ENCODE data around the gene FATE1. TPM values are rescaled to one million over a fixed set of nuclear protein-coding genes. Genes with fewer than 3 reads are reported as not detected.

FATE1 gene
- total RNA-seq, 1 donor from 2014 or later: not detected

- DNase-seq: no peak
Measured at GRCh38 chrX:151704041-151704663, 11.7 kb upstream of the FATE1 start.

DNA sequence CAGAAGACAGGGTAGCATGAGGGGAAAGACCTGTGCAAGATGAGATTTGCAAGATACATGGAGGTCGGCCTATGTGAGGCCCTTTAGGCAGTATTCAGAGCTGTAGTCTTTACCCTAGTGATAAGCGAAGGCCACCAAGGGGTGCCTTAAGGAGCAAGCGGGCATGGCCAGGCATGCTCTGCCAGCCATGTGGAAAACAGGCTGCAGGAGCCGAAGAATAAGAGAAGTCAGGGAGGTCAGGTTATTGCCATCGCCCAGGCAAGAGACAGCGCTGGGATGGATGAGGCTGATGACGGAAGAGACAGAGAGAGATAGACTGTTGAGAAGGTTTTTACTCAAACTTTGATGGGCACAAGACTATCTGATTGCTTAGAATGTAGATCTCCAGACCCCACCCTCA is 7.0 kb upstream of the FATE1 start:
- no peak for DNase-seq

DNA sequence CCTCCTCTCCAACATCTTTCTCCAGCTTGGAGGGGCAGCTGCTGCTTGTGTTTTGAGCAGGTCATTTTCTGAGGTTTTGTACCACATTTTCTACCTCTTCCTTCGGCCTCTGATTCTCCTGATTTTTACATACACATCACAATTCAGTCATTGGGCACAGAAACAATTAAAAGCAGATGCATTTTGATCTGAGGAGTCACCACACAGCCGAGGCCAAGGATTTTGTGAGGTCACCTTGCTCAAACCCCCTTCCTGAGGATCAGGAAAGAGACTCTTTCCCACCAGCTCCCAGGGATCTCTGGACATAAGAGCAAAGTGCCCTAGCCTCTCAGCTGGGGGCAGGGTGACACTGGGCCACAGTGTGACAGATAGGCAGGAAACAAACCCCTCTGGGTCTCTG is 5.4 kb upstream of the FATE1 start:
- no peak for DNase-seq

DNA sequence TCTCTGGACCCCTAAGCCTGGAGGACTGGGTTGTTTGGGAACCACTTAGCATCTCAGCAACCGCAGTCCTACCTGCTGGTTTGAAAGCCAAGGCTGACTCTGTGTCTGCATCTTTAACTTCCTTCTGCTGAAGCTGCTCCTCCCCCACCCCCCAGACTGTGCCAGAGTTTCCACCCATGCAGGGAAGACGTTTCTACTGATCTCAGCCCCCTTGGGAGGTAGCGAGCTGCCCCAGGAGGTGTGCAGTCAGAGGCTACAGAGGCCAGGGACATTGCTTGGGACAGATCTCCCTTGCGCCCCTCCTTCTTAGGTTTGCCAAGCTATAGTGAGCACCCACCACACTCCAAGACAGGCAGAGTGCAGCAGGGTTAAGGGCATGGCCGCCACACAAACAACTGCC is 4.7 kb upstream of the FATE1 start:
- DNase-seq: no peak

GRCh38 chrX:151711787-151712186 is 4.0 kb upstream of the FATE1 start:
- no peak for DNase-seq

GRCh38 chrX:151712253-151712652 is 3.6 kb upstream of the FATE1 start:
- DNase-seq: no peak

DNA sequence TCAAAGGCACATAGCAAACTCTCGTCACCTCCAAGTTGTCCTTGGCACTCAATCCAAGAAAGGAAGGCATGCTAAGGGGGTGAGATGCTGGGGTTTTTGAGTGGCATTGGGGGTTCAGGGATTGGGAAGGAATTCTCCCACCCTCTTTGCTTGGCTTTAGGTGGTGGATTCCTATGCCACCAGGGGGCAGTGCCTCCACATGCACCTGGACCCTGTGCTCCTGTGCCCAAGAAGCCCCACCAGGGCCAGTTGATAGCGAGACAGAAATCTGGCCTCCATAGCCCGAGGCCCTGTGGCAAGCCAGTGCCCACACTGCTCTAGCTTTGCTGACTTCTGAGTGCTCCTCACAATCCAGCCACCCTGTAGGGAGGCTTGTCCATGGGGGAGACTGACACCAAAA is 2.0 kb upstream of the FATE1 start:
- DNase-seq: no peak

DNA sequence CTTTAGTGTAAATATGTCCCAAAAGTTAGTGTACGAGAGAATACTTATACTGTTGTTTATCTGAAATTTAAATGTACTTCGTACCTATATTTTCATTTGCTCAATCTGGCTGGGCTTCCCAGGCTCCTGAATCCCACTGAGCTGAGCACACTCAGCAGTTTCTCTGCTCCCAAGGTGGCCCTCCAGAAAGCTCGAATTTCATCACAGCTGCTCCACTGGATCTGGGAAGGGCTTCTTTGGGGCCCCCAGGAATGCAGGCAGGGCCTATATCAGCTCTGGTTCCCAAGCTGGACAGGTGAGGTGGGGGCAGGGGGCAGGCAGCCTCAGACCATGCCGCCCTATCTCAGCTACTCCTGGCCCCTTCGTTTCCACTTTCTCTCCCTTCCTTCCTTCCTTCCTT is 1.5 kb upstream of the FATE1 start:
- DNase-seq: no peak

DNA sequence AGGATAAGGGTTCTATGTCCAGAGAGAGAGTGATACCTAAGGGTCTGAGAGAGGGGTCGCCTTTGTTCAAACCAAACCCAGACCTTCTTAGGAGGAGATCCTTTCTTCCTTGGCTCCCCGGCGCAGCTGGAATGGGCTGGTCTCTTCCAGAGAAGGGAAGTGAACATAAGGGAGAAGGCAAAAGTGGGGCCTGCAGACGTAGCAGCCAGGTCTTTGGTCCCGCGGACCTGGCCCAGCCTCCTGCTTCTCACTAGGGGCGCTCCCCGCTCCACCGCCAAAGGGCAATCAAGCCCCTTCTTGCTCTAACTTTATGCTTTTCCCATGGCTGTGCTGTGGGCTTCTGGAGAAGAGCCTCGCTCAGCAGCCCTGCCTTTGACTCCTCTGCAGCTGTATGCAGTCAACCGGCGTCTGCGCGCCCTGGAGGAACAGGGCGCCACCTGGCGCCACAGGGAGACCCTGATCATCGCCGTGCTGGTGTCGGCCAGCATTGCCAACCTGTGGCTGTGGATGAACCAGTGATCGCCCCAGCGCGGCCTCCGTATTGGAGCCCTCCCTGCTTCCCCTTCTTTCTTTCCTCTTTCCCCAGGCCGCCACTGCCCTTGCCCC is 6.5 kb downstream of the FATE1 start:
- DNase-seq: no peak

DNA sequence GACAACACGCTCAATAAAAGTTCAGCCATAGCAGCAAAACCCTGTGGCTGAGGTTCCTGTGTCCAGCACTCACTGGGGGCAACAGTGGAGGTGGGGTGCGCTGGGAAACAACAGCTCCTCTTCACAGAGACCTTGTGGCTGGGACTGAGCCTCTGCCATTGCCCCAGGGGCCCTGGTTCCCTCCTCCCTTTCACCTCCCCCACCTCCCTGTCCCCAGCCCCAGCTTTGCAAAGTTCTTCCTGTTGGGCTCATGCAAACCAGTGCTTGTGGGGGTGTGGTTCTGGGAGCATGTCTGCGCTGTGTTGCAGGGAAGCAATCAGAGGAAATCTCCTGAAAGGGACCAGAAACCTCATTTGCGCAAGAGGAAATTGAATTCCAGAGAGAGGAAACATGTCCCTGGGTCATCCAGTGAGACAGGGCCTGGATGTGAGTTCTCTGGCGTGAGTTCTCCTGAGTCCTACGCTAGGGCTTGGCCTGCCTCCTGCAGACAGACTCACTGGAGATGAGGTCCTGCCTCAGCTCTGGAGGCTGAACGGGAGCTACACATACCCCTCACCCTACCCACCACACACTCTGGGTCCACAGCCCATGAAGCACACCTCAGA is 7.4 kb downstream of the FATE1 start:
- no peak for DNase-seq

DNA sequence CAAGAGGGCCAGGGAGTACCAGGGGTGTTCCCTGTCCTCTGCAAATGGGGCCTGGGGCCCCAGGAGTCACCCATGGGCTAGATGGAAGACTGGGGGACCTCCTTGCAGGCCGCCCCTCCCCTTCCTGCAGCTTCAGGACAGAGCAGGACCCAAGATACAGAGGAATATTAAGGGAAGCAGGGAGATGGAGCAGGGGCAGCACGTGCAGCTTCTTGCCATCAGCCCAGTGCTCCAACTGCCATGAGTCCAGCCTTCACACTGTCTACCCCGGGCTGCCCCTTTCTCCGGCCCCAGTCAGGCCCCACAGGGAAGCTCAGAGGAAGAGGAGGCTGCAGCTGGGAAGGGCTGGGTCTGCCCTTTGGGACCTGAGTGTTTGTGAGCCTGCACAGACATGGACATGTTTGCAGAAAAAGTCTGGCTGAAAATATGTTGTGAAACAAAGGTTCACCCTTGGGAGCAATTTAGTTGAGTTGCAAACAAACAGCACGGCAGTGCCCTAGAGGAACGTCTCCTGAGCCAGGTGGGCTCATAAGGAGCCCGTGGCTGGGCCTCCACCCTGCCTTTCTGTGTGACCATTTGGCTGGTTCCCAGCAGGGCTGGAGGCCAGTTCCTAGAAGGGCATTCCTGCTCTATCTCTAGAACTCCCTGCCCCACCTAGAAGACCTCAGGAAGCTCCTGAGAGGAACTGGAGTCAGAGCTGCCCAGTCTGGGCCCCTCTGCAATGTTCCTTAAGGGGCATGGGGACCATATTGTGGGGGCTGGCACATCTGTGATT is 8.9 kb downstream of the FATE1 start:
- no peak for DNase-seq

DNA sequence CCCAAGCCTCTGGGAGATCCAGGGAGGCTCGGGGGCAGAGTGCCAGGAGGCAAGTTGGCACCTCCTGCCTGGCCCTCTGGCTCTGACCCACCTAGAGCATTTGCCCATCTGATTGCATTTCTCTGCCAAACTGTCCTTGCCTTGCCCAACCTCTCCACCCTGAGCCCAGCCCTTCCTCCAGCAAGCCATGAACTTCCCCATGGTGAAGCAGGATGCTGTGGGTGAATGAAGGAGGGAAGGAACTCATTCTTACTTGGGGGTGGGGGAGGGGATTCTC is 9.4 kb downstream of the FATE1 start:
- DNase-seq: no peak

- no peak for DNase-seq
Measured at GRCh38 chrX:151726751-151727150, 10.9 kb downstream of the FATE1 start.

DNA sequence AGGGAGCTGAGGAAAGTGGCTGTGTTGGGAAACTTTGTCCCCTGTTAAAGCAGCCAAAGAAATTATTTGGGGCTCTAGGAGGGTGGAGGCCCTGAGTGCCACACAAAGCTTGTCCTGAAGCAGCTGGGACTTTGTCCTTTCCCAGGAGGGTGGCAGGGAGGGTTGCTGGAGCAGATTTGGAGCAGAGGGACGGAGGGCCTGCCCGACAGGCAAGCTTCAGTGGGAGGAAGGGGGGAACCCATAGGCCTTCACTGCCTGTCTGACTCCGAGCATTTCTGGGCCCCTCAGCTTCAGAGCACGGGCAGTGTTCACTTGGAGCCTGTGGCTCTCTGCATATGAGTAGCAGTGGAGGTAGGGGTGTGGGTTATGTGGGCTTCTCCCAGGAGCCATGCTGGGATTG is 11.5 kb downstream of the FATE1 start:
- DNase-seq: no peak

GRCh38 chrX:151729056-151729725 is 13.4 kb downstream of the FATE1 start:
- no peak for DNase-seq

DNA sequence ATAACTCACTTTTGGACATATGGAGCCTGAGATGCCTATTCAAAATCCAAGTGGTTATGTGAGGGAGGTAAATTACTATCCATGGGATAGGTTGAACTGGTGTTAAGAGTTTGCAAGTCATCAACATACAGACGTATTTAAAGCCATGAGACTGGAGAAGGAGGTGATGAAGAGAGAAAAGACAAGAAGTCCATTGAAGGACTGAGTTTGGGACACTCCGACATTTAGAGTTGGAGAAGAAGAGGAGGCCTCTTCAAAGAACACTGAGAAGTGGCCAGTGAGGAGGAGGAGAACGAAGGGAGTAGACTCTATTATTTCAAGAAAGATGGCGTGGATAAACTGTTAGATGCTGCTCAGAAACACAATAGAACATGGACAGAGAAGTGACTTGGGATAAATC is 18.6 kb downstream of the FATE1 start, which contains the start of gene CNGA2:
CNGA2 (plus strand) TSS at position 301 of the 400 bp plus-strand sequence. CDS start 3,738 bp downstream, outside the sequence.
- DNase-seq: no peak

DNA sequence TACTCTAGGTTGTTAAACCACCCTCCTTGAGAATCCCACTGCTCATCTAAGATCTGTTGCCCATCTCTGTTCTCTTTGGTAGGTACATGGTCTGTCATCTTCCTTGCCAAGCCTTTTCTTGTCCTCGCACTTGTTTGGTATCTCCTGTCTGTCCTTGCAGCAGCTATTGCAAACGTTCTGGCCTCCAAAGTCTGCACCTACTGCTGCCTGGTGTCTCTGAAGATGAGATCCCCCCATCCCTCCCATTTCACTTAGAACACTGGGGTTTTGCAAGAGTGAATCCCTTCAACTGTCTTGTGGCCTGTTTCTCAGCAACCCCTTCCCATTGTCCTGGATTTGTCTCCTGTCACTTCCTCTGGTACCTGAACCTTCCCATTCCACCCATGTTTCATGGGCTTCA is 19.4 kb downstream of the FATE1 start:
- no peak for DNase-seq

DNA sequence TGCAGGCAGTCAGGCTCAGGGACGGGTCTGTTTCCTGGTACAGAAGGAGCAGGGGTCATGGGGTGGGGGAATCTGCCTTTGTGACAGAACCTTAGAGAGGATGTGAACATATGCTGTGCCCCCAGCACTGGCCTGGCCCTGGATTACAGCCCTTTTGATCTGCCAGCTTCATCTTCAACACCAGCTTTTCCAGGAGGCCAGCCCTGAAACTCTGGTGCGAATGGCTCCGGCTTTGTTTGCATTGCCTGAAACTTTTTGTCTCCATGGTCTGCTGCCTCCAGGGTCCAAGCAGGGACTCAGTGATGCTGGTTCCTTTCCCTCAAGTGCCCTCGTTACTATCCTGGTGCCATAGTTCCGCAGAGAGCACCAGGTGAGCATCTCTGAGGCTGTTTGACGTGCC is 20.9 kb downstream of the FATE1 start:
- no peak for DNase-seq

DNA sequence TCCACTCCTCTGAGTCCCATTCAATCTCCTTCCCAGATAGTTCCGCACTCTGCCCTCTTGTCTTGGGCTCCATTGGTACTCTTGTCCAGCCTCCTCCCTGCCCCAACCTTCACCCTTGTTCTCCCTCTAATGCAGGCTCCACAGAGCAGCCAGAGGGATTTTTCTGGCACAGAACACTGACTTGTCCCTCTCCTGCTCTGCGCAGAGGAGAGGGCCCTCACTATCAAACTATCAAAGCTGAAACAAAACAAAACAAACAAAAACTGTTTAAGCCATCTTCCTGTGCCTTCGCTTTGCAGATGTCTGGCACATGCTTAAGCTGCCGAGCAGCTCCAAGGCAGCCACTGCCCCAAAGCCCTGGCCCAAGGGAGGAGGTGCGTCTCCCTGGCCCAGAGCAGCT is 21.7 kb downstream of the FATE1 start:
- no peak for DNase-seq

GRCh38 chrX:151738751-151739150 is 22.9 kb downstream of the FATE1 start:
- no peak for DNase-seq

GRCh38 chrX:151741606-151742005 is 25.8 kb downstream of the FATE1 start:
- no peak for DNase-seq

GRCh38 chrX:151742311-151742710 is 26.5 kb downstream of the FATE1 start:
- no peak for DNase-seq
